Gastrocnemius medialis (tissue), 4 donors: ENCODE data around the gene LYZL1. TPM values are rescaled to one million over a fixed set of nuclear protein-coding genes. Genes with fewer than 3 reads are reported as not detected.

Source experiments
- ATAC-seq, 2 donors: fragments of 150-250 bp; one replicate each; pipeline ENCODE4 v1.9.1; 2016
- DNase-seq, 2 donors: peaks; one replicate each; pipeline ENCODE4 v3.0.0-alpha.2; 2019
- H3K27ac ChIP-seq, 4 donors: fragments of 200-600 bp; sonication (generic); 1 replicate in 1 of 4; 2 replicates in 3 of 4; pipeline ENCODE4 v1.5.1; 2016 to 2018; ENCODE audit warnings: mild to moderate bottlenecking in 2 of 4, moderate library complexity in 1 of 4
- H3K27me3 ChIP-seq, 3 donors: fragments of 200-600 bp; sonication (generic) in 2 of 3; 1 replicate in 1 of 3; 2 replicates in 2 of 3; pipeline versions ENCODE4 v1.5.1 to v1.6.0; 2016 to 2019; ENCODE audit warnings: mild to moderate bottlenecking in 1 of 3, moderate library complexity in 1 of 3
- H3K36me3 ChIP-seq, 2 donors: fragments of 200-600 bp; sonication (generic) in 1 of 2; one replicate each; pipeline ENCODE4 v1.5.1; 2017 to 2018
- H3K4me1 ChIP-seq, 2 donors: fragments of 200-600 bp; sonication (generic) in 1 of 2; one replicate each; pipeline ENCODE4 v1.5.1; 2016 to 2017; ENCODE audit warnings: mild to moderate bottlenecking in 2 of 2
- H3K4me3 ChIP-seq, 4 donors: fragments of 200-600 bp; sonication (generic) in 3 of 4; 1 replicate in 1 of 4; 2 replicates in 3 of 4; pipeline ENCODE4 v1.5.1; 2016 to 2019; ENCODE audit warnings: mild to moderate bottlenecking in 2 of 4
- H3K9me3 ChIP-seq, 3 donors: fragments of 200-600 bp; sonication (generic) in 2 of 3; 1 replicate in 1 of 3; 2 replicates in 2 of 3; pipeline ENCODE4 v1.5.1; 2016 to 2019
- CTCF ChIP-seq, 5 experiments: fragments of 450-650 bp in 3 of 5; fragments of 200-600 bp in 2 of 5; sonication (generic) in 2 of 5; IDR thresholded peaks in 4 of 5; conservative IDR thresholded peaks in 1 of 5; 1 replicate in 4 of 5; 2 replicates in 1 of 5; pipeline ENCODE4 v1.5.1; 2016 to 2019; ENCODE audit warnings: antibody characterized with exemption in 5 of 5, mild to moderate bottlenecking in 3 of 5, moderate library complexity in 3 of 5
- POLR2A ChIP-seq, 2 donors: fragments of 450-650 bp; IDR thresholded peaks; one replicate each; pipeline ENCODE4 v1.6.1; 2017; ENCODE audit warnings: antibody characterized with exemption in 2 of 2, mild to moderate bottlenecking in 2 of 2, moderate library complexity in 2 of 2
- in situ Hi-C, 4 donors: fragments of 200-750 bp; cut with MboI; loops; one replicate each; pipeline versions ENCODE4 v1.15.0 to v1.8.0; 2017; ENCODE audit warnings: low sequenced_read_pairs in 4 of 4
- intact Hi-C: fragments of 100-400 bp; cut with DNase I; formaldehyde crosslinking; loops from one replicate; pipeline ENCODE4 v1.15.1; 2023; ENCODE audit warnings: low total_unique reads
- total RNA-seq, 4 donors: library from RNA; depleted of rRNA; stranded (reverse); fragments of >200 nt; gene quantifications; one replicate each; pipeline versions ENCODE4 v1.1.0 to v1.2.3, GENCODE V29; 2016

The LYZL1 gene
- total RNA-seq, 4 donors from 2014 or later: not detected

GRCh38 chr10:29345910-29346209 lies 57.0 kb downstream of the LYZL1 start:
- in situ Hi-C loops: no loop called here

GRCh38 chr10:29346296-29347001 lies 57.6 kb downstream of the LYZL1 start:
- no peak overlapping the region for H3K4me3 ChIP-seq
- no peak for TF ChIP-seq POLR2A (IDR thresholded peaks at IDR 0.05)
- TF ChIP-seq CTCF (IDR thresholded peaks at IDR 0.05 in 4 of 5, conservative IDR thresholded peaks at IDR 0.05 in 1 of 5): no peak
- no peaks in the 10 kb centered on the region for H3K36me3 ChIP-seq
- no peaks in the 10 kb centered on the region for H3K27me3 ChIP-seq
- DNase-seq (no peak), ATAC-seq (no peak)
- intact Hi-C loops: no loop called here
- no peaks in the 10 kb centered on the region for H3K9me3 ChIP-seq
- H3K4me1 ChIP-seq: no peaks in the 10 kb centered on the region
- H3K27ac ChIP-seq: no peak overlapping the region
- in situ Hi-C loops: no loop called here

More at GRCh38 chr10:29345910-29346209, 57.0 kb downstream of the LYZL1 start:
- TF ChIP-seq CTCF (IDR thresholded peaks at IDR 0.05 in 4 of 5, conservative IDR thresholded peaks at IDR 0.05 in 1 of 5): no peak
- no peak for TF ChIP-seq POLR2A (IDR thresholded peaks at IDR 0.05)
- Histone ChIP-seq H3K4me3 (no peak overlapping the region), H3K36me3 (no peaks in the 10 kb centered on the region), H3K27ac (no peak overlapping the region), H3K9me3 (no peaks in the 10 kb centered on the region), H3K27me3 (no peaks in the 10 kb centered on the region), H3K4me1 (no peaks in the 10 kb centered on the region)
- DNase-seq (no peak), ATAC-seq (no peak)
- intact Hi-C loops: no loop called here

- Histone ChIP-seq H3K36me3 (no peaks in the 10 kb centered on the region), H3K4me1 (no peaks in the 10 kb centered on the region), H3K27ac (no peak overlapping the region), H3K27me3 (no peaks in the 10 kb centered on the region), H3K9me3 (no peaks in the 10 kb centered on the region), H3K4me3 (no peak overlapping the region)
- DNase-seq (no peak), ATAC-seq (no peak)
- TF ChIP-seq POLR2A (IDR thresholded peaks at IDR 0.05): no peak
- TF ChIP-seq CTCF (IDR thresholded peaks at IDR 0.05 in 4 of 5, conservative IDR thresholded peaks at IDR 0.05 in 1 of 5): no peak
- intact Hi-C loops (no loop called here), in situ Hi-C loops (no loop called here)
These were observed 60.0 kb downstream of the LYZL1 start for GRCh38 chr10:29348836-29349235.

- intact Hi-C loops: no loop called here
These were observed 64.4 kb downstream of the LYZL1 start for GRCh38 chr10:29353305-29353704.

More at GRCh38 chr10:29353305-29353704, 64.4 kb downstream of the LYZL1 start:
- Histone ChIP-seq H3K4me3 (no peak overlapping the region), H3K9me3 (no peaks in the 10 kb centered on the region), H3K4me1 (no peaks in the 10 kb centered on the region), H3K27me3 (no peaks in the 10 kb centered on the region), H3K36me3 (no peaks in the 10 kb centered on the region), H3K27ac (no peak overlapping the region)
- in situ Hi-C loops: no loop called here
- DNase-seq (no peak), ATAC-seq (no peak)
- TF ChIP-seq CTCF (IDR thresholded peaks at IDR 0.05 in 4 of 5, conservative IDR thresholded peaks at IDR 0.05 in 1 of 5) (no peak), POLR2A (IDR thresholded peaks at IDR 0.05) (no peak)
